Type B pancreatic cell (in vitro differentiated cells): ENCODE data around the gene EVA1B. TPM values are rescaled to one million over a fixed set of nuclear protein-coding genes. Genes with fewer than 3 reads are reported as not detected.

Source experiments
- DNase-seq: peaks from one replicate; pipeline ENCODE4 v3.0.0; 2021; ENCODE audit warnings: mixed read lengths; ENCODE audit not compliant: unreplicated experiment; ENCODE audit errors: extremely low spot score
- H3K27ac Mint-ChIP-seq: 2 replicates; pipeline ENCODE4 v1.8.0; 2021; ENCODE audit warnings: mild to moderate bottlenecking, mixed read lengths
- H3K27me3 Mint-ChIP-seq: 2 replicates; pipeline ENCODE4 v1.8.0; 2021; ENCODE audit warnings: mixed read lengths
- H3K36me3 Mint-ChIP-seq: 2 replicates; pipeline ENCODE4 v1.8.0; 2021; ENCODE audit warnings: mixed read lengths
- H3K4me1 Mint-ChIP-seq: one replicate; pipeline ENCODE4 v1.8.0; 2021; ENCODE audit warnings: mixed read lengths; ENCODE audit not compliant: unreplicated experiment
- H3K4me3 Mint-ChIP-seq: 2 replicates; pipeline ENCODE4 v1.8.0; 2021; ENCODE audit warnings: mild to moderate bottlenecking, mixed read lengths
- H3K9me3 Mint-ChIP-seq: 2 replicates; pipeline ENCODE4 v1.8.0; 2021; ENCODE audit warnings: mixed read lengths
- CTCF ChIP-seq: fragments of 200-600 bp; sonication (generic); conservative IDR thresholded peaks from 2 replicates; pipeline ENCODE4 v1.5.0; 2021; ENCODE audit warnings: antibody characterized with exemption, mild to moderate bottlenecking
- total RNA-seq: library from RNA; stranded (reverse); gene quantifications from 2 replicates; pipeline ENCODE4 v1.2.1, GENCODE V29; 2021; ENCODE audit warnings: low replicate concordance

The EVA1B gene
- total RNA-seq, 1 donor from 2014 or later = 39.5 TPM

- no peak for DNase-seq
- Mint-ChIP-seq H3K4me3 (no peak overlapping the region), H3K27ac (no peak overlapping the region), H3K9me3 (no peaks in the 10 kb centered on the region), H3K36me3 (peaks cover 6% of the 10 kb centered on the region), H3K27me3 (no peaks in the 10 kb centered on the region), H3K4me1 (peaks cover 4% of the 10 kb centered on the region)
- no peak for TF ChIP-seq CTCF
Measured at GRCh38 chr1:36339215-36339614, 15.8 kb upstream of the EVA1B start.

GRCh38 chr1:36337830-36338229, 14.4 kb upstream of the EVA1B start:
- Mint-ChIP-seq H3K9me3 (no peaks in the 10 kb centered on the region), H3K36me3 (peaks cover 6% of the 10 kb centered on the region), H3K4me1 (peaks cover 4% of the 10 kb centered on the region), H3K4me3 (no peak overlapping the region), H3K27me3 (no peaks in the 10 kb centered on the region), H3K27ac (no peak overlapping the region)
- no peak for DNase-seq
- no peak for TF ChIP-seq CTCF

GRCh38 chr1:36330940-36331339, 7.5 kb upstream of the EVA1B start:
- peaks cover 5% of the 10 kb centered on the region for H3K9me3 Mint-ChIP-seq

GRCh38 chr1:36329817-36330216, 6.4 kb upstream of the EVA1B start:
- no peak for DNase-seq
- H3K27ac Mint-ChIP-seq = no peak overlapping the region
- peaks cover 5% of the 10 kb centered on the region for H3K9me3 Mint-ChIP-seq
- no peak overlapping the region for H3K4me3 Mint-ChIP-seq
- no peak for TF ChIP-seq CTCF
- no peaks in the 10 kb centered on the region for H3K36me3 Mint-ChIP-seq
- peaks cover 17% of the 10 kb centered on the region for H3K27me3 Mint-ChIP-seq
- peaks cover 26% of the 10 kb centered on the region for H3K4me1 Mint-ChIP-seq

More at GRCh38 chr1:36330940-36331339, 7.5 kb upstream of the EVA1B start:
- Mint-ChIP-seq H3K36me3 (no peaks in the 10 kb centered on the region), H3K4me3 (no peak overlapping the region), H3K27me3 (peaks cover 17% of the 10 kb centered on the region), H3K4me1 (peaks cover 22% of the 10 kb centered on the region), H3K27ac (no peak overlapping the region)
- DNase-seq = no peak
- no peak for TF ChIP-seq CTCF

GRCh38 chr1:36328713-36329112, 5.3 kb upstream of the EVA1B start:
- TF ChIP-seq CTCF = no peak
- peaks cover 17% of the 10 kb centered on the region for H3K27me3 Mint-ChIP-seq
- no peak for DNase-seq
- H3K4me3 Mint-ChIP-seq = no peak overlapping the region
- H3K36me3 Mint-ChIP-seq = no peaks in the 10 kb centered on the region
- peaks cover 33% of the 10 kb centered on the region for H3K4me1 Mint-ChIP-seq
- peaks cover 5% of the 10 kb centered on the region for H3K9me3 Mint-ChIP-seq
- H3K27ac Mint-ChIP-seq = no peak overlapping the region

- no peak for TF ChIP-seq CTCF
- no peak overlapping the region for H3K4me3 Mint-ChIP-seq
- H3K4me1 Mint-ChIP-seq = peaks cover 33% of the 10 kb centered on the region
- no peak overlapping the region for H3K27ac Mint-ChIP-seq
- DNase-seq = no peak
- peaks cover 5% of the 10 kb centered on the region for H3K9me3 Mint-ChIP-seq
- H3K36me3 Mint-ChIP-seq = no peaks in the 10 kb centered on the region
- peaks cover 17% of the 10 kb centered on the region for H3K27me3 Mint-ChIP-seq
Measured at GRCh38 chr1:36328088-36328480, 4.6 kb upstream of the EVA1B start.
